HG02973 (cell line): ENCODE results near the gene ARHGEF10L.

ENCODE experiments used
- ATAC-seq: cut with Tn5 transposase; IDR thresholded peaks from one replicate; pipeline ENCODE4 v1.9.1; 2021; ENCODE audit warnings: moderate library complexity; ENCODE audit not compliant: unreplicated experiment

The ARHGEF10L gene

GRCh38 chr1:17649371-17650106 lies 110.0 kb downstream of the ARHGEF10L start:
- no peak for ATAC-seq

DNA sequence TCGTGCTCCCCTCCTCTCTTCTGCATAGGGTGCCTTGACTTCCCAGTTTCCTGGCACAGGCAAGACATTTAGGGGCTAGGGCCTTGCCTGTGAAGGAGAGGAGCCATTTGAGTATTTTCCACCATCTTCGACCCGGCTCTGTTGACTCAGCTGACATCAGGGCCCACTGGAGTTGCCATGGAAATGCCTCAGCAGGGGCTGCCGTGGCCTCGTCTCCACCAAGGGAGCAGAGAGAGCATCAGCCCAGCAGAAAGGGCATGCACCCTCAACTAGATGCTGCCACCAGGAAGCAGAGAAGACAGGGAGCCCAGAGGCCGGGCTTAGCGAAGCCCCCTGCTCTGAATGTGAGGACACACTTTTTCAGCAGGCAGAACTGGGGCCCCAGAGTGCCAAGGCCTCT lies 113.8 kb downstream of the ARHGEF10L start:
- ATAC-seq = no peak

GRCh38 chr1:17653728-17654351 lies 114.3 kb downstream of the ARHGEF10L start:
- ATAC-seq = no peak

- no peak for ATAC-seq
Observed at GRCh38 chr1:17654519-17654918, 115.0 kb downstream of the ARHGEF10L start.

GRCh38 chr1:17655169-17655568 lies 115.7 kb downstream of the ARHGEF10L start:
- no peak for ATAC-seq

- ATAC-seq = no peak
Observed at GRCh38 chr1:17655922-17656321, 116.4 kb downstream of the ARHGEF10L start.

DNA sequence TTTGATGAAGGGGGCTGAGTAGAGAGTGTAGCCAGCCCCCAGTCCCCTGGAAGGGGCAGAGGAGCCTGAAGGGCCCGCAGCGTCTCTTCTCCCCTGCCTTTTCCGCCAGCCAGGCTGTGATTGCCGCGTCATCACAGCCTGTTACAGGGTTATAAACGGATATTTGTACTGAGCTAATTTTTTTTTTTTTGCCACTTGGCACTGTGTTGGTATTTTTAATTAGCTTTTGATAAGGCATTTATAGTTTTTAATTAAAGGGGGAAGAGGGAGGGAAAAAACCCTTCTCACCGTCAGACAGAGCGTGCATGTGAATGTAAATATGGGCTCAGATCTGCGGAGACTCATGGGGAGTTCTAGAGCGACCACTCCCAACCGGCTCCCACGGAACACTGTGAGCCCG lies 117.9 kb downstream of the ARHGEF10L start:
- ATAC-seq = no peak

DNA sequence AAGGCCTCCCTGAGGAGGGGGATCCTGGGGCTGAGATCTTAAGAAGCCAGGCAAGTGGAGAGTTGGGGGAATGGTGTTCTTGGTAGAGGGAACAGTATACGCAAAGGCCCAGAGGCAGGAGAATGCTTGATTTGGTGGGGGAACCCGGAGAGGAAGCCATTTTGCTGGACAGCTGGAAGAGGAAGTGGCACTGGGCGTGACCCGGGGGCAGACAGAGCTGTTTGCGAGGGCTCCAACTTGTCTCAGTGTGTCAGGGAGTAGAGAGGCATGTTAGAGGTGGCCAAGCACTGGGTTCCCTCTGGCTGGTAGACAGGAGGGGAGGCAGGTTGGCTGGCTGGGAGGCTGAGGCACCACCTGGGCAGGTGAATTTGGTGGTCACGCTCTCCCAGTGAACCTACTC lies 119.3 kb downstream of the ARHGEF10L start:
- no peak for ATAC-seq

GRCh38 chr1:17661546-17662157 lies 122.2 kb downstream of the ARHGEF10L start:
- ATAC-seq = no peak

DNA sequence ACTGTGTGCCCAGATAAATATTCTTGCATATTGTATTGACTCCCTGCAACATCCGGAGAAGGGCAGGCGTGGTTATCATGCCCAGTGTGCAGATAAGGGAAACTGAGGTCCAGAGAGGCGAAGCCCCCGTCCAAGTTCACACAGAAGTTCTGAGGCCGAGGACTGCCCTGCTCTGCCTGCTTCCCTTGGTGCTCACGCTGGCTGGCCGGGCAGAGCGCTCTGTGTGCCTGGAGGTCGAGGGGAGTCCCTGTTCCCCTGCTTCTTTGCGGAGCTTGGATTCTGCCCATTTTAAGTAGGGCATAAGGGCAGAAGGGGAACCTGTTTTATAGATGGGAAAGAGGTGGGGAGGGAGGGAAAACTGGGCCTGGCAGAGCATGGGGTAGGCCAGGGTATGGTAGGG lies 122.8 kb downstream of the ARHGEF10L start:
- ATAC-seq = no peak

DNA sequence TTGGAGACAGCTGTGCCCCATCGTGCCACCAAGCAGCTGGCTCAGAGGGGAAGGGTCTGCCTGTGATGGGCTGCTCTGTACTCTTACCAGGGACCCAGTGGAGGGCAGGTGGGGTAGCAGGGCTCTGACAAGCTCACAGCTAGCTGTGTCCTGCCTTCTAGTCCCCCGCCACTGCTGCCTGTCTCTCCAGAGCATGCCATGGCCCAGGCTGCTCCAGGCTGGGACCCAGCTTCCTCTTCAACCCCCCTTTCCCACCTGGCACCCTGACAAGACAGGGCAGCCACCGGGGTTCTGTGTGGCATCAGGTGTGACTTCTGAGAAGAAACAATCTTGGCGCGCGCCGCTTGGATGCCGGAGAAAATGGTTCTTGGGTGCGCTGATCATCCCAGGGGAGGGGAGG lies 123.3 kb downstream of the ARHGEF10L start:
- ATAC-seq = no peak

- ATAC-seq = no peak
Observed at GRCh38 chr1:17663646-17664045, 124.1 kb downstream of the ARHGEF10L start.

GRCh38 chr1:17664322-17664721 lies 124.8 kb downstream of the ARHGEF10L start:
- ATAC-seq = no peak

DNA sequence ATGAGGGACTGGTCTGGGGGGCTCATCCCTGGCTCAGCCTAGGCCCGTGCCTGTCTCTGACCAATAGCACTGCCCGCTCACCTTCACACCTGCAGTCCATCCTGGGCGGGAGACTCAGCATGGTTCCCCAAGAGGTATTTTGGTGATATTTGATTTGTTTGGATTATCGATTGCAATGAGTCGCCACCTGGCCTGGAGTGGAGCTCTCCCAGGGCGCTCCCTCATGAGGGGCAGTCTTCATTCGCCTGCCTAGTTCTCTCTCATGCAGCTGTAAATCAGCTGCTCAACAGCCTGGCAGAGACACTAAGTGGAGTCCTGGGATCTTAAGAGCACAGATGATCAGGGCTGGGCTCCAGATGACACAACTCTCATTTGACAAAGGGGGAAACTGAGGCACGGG lies 125.6 kb downstream of the ARHGEF10L start:
- ATAC-seq = no peak

- ATAC-seq = no peak
Observed at GRCh38 chr1:17665950-17666720, 126.6 kb downstream of the ARHGEF10L start.

GRCh38 chr1:17667641-17668040 lies 128.1 kb downstream of the ARHGEF10L start:
- ATAC-seq = no peak

- no peak for ATAC-seq
Observed at GRCh38 chr1:17668195-17668594, 128.7 kb downstream of the ARHGEF10L start.

- no peak for ATAC-seq
Observed at GRCh38 chr1:17668624-17669175, 129.2 kb downstream of the ARHGEF10L start.

GRCh38 chr1:17669305-17669704 lies 129.8 kb downstream of the ARHGEF10L start:
- no peak for ATAC-seq

GRCh38 chr1:17669866-17670451 lies 130.5 kb downstream of the ARHGEF10L start:
- no peak for ATAC-seq
